ENCODE data around the gene GRIK4.

- no peak for TF ChIP-seq CTCF (IDR thresholded peaks at IDR 0.05; ENCODE audit: extremely low read depth in 1 of 2, insufficient read depth in 1 of 2, low read depth in 1 of 2, low read length in 2 of 2)
- no peak for TF ChIP-seq FOS (IDR thresholded peaks at IDR 0.05; ENCODE audit: borderline replicate concordance, insufficient read depth, low read length)
- no peak for TF ChIP-seq MAX (IDR thresholded peaks at IDR 0.05; ENCODE audit: insufficient read depth, insufficient read length)
- TF ChIP-seq JUN (IDR thresholded peaks at IDR 0.05; ENCODE audit: borderline replicate concordance, insufficient read depth, insufficient read length, low read depth) = no peak
- no peak for TF ChIP-seq POLR2A (IDR thresholded peaks at IDR 0.05; ENCODE audit: low read depth, low read length)
- no peak for TF ChIP-seq EZH2 (IDR thresholded peaks at IDR 0.05; ENCODE audit: borderline replicate concordance, low read depth, low read length, severe bottlenecking)
- no peak for TF ChIP-seq POLR2AphosphoS5 (IDR thresholded peaks at IDR 0.05; ENCODE audit: insufficient read depth, low read depth, low read length)
- TF ChIP-seq GATA2 (IDR thresholded peaks at IDR 0.05; ENCODE audit: insufficient read depth, insufficient read length, low read depth, low read length) = no peak
- no peak for TF ChIP-seq MYC (IDR thresholded peaks at IDR 0.05; ENCODE audit: low read depth, low read length)
Measured at GRCh38 chr11:120568572-120569307, 57.2 kb downstream of the GRIK4 start.
